ENCODE results near the gene EPB41L2.
"Not testable (repeated sequence)": the region's sequence is repeated elsewhere in the genome, so short reads cannot be mapped to it uniquely, and the experiment has no call there.

EPB41L2 gene

GRCh38 chr6:131036143-131036542 lies 26.9 kb downstream of the EPB41L2 start:
- DNase-seq (ENCODE audit: low spot score): no peak

- no peak for DNase-seq (ENCODE audit: low spot score)
Observed at GRCh38 chr6:131035582-131035981, 27.5 kb downstream of the EPB41L2 start.

GRCh38 chr6:131033631-131034030 lies 29.4 kb downstream of the EPB41L2 start:
- DNase-seq (ENCODE audit: low spot score): no peak

- no peak for DNase-seq (ENCODE audit: low spot score)
Observed at GRCh38 chr6:131029626-131030297, 33.3 kb downstream of the EPB41L2 start.

GRCh38 chr6:131027326-131027725 lies 35.7 kb downstream of the EPB41L2 start:
- no peak for DNase-seq (ENCODE audit: low spot score)

GRCh38 chr6:131026243-131026642 lies 36.8 kb downstream of the EPB41L2 start:
- DNase-seq (ENCODE audit: low spot score): no peak

GRCh38 chr6:131024565-131024964 lies 38.5 kb downstream of the EPB41L2 start:
- DNase-seq (ENCODE audit: low spot score): no peak

GRCh38 chr6:131023834-131024504 lies 39.1 kb downstream of the EPB41L2 start:
- DNase-seq (ENCODE audit: low spot score): no peak

- DNase-seq (ENCODE audit: low spot score): no peak
Observed at GRCh38 chr6:131022691-131023090, 40.4 kb downstream of the EPB41L2 start.

- DNase-seq (ENCODE audit: low spot score): no peak
Observed at GRCh38 chr6:131017962-131018361, 45.1 kb downstream of the EPB41L2 start.

GRCh38 chr6:131015630-131016263 lies 47.3 kb downstream of the EPB41L2 start:
- no peak for DNase-seq (ENCODE audit: low spot score)

- DNase-seq (ENCODE audit: low spot score): no peak
Observed at GRCh38 chr6:131015025-131015591, 47.9 kb downstream of the EPB41L2 start.

- no peak for DNase-seq (ENCODE audit: low spot score)
Observed at GRCh38 chr6:131014080-131014776, 48.8 kb downstream of the EPB41L2 start.

GRCh38 chr6:131013495-131013894 lies 49.5 kb downstream of the EPB41L2 start:
- no peak for DNase-seq (ENCODE audit: low spot score)

- no peak for DNase-seq (ENCODE audit: low spot score)
Observed at GRCh38 chr6:131009790-131010189, 53.3 kb downstream of the EPB41L2 start.

GRCh38 chr6:131008965-131009364 lies 54.1 kb downstream of the EPB41L2 start:
- not testable (repeated sequence) for DNase-seq (ENCODE audit: low spot score)

GRCh38 chr6:131007964-131008363 lies 55.1 kb downstream of the EPB41L2 start:
- not testable (repeated sequence) for DNase-seq (ENCODE audit: low spot score)

GRCh38 chr6:131007286-131007685 lies 55.8 kb downstream of the EPB41L2 start:
- DNase-seq (ENCODE audit: low spot score): no peak

GRCh38 chr6:131005439-131006016 lies 57.5 kb downstream of the EPB41L2 start:
- DNase-seq (ENCODE audit: low spot score): no peak

- DNase-seq (ENCODE audit: low spot score): no peak
Observed at GRCh38 chr6:131004936-131005335, 58.1 kb downstream of the EPB41L2 start.

GRCh38 chr6:131004387-131004755 lies 58.7 kb downstream of the EPB41L2 start:
- DNase-seq (ENCODE audit: low spot score): no peak
